OCI-LY1 (cell line): ENCODE results near the gene KIFC3.

Source experiments
- H2AFZ ChIP-seq: fragments of 200-600 bp; sonication (generic), shearing (Covaris generic); 2 replicates; pipeline ENCODE4 v1.6.0; 2014; ENCODE audit warnings: antibody characterized with exemption, mild to moderate bottlenecking, low read length
- H3F3A ChIP-seq: fragments of 200-600 bp; sonication (generic), shearing (Covaris generic); 2 replicates; pipeline ENCODE4 v1.6.0; 2014; ENCODE audit warnings: mild to moderate bottlenecking, antibody characterized with exemption, low read length, moderate library complexity; ENCODE audit not compliant: insufficient read depth
- H3K27ac ChIP-seq: fragments of 200-600 bp; sonication (generic); 2 replicates; pipeline ENCODE4 v1.5.1; 2014; ENCODE audit warnings: low read length, mixed run types, mild to moderate bottlenecking, low read depth; ENCODE audit not compliant: poor library complexity, severe bottlenecking
- H3K27me3 ChIP-seq: fragments of 200-600 bp; sonication (generic); 2 replicates; pipeline ENCODE4 v1.6.0; 2014; ENCODE audit warnings: antibody characterized with exemption, mild to moderate bottlenecking, low read length, moderate library complexity; ENCODE audit not compliant: insufficient read depth
- H3K36me3 ChIP-seq: fragments of 200-600 bp; sonication (generic); 2 replicates; pipeline ENCODE4 v1.6.1; 2014; ENCODE audit warnings: mild to moderate bottlenecking, antibody characterized with exemption, low read length, moderate library complexity, mixed read lengths; ENCODE audit not compliant: insufficient read depth
- H3K4me1 ChIP-seq: fragments of 200-600 bp; sonication (generic); 2 replicates; pipeline ENCODE4 v1.5.1; 2014; ENCODE audit warnings: mild to moderate bottlenecking, low read length, moderate library complexity; ENCODE audit not compliant: insufficient read depth, severe bottlenecking
- H3K4me2 ChIP-seq: fragments of 200-600 bp; sonication (generic), shearing (Covaris generic); 2 replicates; pipeline ENCODE4 v1.6.1; 2014; ENCODE audit warnings: low read length
- H3K4me3 ChIP-seq: fragments of 200-600 bp; sonication (generic); 2 replicates; pipeline ENCODE4 v1.5.1; 2014; ENCODE audit warnings: low read length, low read depth, mild to moderate bottlenecking, mixed read lengths; ENCODE audit not compliant: poor library complexity, severe bottlenecking
- H3K79me2 ChIP-seq: fragments of 200-600 bp; shearing (Covaris generic); 2 replicates; pipeline ENCODE4 v1.6.1; 2016; ENCODE audit warnings: mixed run types, low read length, mixed read lengths; ENCODE audit not compliant: insufficient read depth
- H3K9ac ChIP-seq: fragments of 200-600 bp; sonication (generic), shearing (Covaris generic); 2 replicates; pipeline ENCODE4 v1.6.1; 2014; ENCODE audit warnings: mild to moderate bottlenecking, low read length, mixed read lengths
- H3K9me2 ChIP-seq: fragments of 200-600 bp; sonication (generic), shearing (Covaris generic); 2 replicates; pipeline ENCODE4 v1.6.1; 2014; ENCODE audit warnings: low read depth, mild to moderate bottlenecking, low read length, mixed read lengths
- H3K9me3 ChIP-seq: fragments of 200-600 bp; shearing (Covaris generic); 2 replicates; pipeline ENCODE4 v1.6.1; 2014; ENCODE audit warnings: low read length, mixed read lengths
- H4K20me1 ChIP-seq: fragments of 200-600 bp; sonication (generic), shearing (Covaris generic); 2 replicates; pipeline ENCODE4 v1.6.0; 2016; ENCODE audit warnings: mild to moderate bottlenecking, low read length; ENCODE audit not compliant: insufficient read depth
- CTCF ChIP-seq: fragments of 200-600 bp; sonication (generic), shearing (Covaris generic); IDR thresholded peaks from 2 replicates; pipeline ENCODE4 v1.5.1; 2017; ENCODE audit warnings: mild to moderate bottlenecking, antibody characterized with exemption, low read length, moderate library complexity, mixed read lengths
- EZH2 ChIP-seq: fragments of 200-600 bp; sonication (generic), shearing (Covaris generic); IDR thresholded peaks from 2 replicates; pipeline ENCODE4 v1.8.0; 2017; ENCODE audit warnings: borderline replicate concordance, mixed run types, mild to moderate bottlenecking, antibody characterized with exemption, low read length, moderate library complexity, mixed read lengths

Gene KIFC3

DNA sequence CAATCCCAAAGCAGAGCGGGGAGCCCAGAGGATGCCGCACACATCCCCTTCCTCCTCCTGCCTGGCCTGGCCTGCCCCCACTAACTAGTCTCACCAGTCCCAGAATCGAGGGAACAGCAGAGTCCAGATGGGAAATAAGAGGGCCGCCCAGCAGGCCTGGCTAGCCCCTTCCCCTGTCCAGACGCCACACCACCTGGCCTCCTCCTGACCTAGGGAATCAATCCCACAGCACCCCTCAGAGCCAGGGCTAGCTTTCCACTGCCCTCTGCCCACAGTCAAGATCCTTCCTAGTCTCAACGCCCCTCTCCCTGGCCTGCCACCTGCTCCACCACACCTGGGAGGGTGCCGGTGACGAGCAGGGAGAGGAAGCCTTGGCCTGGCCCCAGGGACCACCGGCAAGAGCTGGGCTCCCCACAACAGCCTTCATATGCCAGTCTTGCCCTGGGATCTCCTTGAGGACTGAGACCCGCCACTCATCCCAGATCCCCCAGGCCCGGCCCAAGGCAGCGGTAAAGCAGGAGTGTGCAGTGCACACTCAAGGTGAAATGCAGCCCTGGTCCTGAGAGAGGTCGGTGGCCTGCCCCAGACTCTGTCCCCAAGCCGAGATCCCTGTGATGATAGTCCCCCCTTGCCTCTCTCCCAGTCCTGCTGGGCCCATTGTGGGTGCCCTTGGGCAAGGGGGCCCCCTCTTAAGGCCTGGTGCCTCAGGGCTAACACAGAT, 38.8 kb downstream of the KIFC3 start:
- TF ChIP-seq CTCF (no peak), EZH2 (no peak)
- no peaks in the 10 kb centered on the region for H3K79me2 ChIP-seq
- no peaks in the 10 kb centered on the region for H3K9me3 ChIP-seq
- H3K27ac ChIP-seq: no peak overlapping the region
- H3K27me3 ChIP-seq: no peaks in the 10 kb centered on the region
- H2AFZ ChIP-seq: no peak overlapping the region
- no peak overlapping the region for H3K4me2 ChIP-seq
- no peaks in the 10 kb centered on the region for H4K20me1 ChIP-seq
- H3K36me3 ChIP-seq: no peaks in the 10 kb centered on the region; the same call in 1 of the 2 replicates
- no peak overlapping the region for H3K4me3 ChIP-seq
- no peaks in the 10 kb centered on the region for H3K9me2 ChIP-seq
- no peaks in the 10 kb centered on the region for H3F3A ChIP-seq
- no peak overlapping the region for H3K9ac ChIP-seq
- H3K4me1 ChIP-seq: no peaks in the 10 kb centered on the region

DNA sequence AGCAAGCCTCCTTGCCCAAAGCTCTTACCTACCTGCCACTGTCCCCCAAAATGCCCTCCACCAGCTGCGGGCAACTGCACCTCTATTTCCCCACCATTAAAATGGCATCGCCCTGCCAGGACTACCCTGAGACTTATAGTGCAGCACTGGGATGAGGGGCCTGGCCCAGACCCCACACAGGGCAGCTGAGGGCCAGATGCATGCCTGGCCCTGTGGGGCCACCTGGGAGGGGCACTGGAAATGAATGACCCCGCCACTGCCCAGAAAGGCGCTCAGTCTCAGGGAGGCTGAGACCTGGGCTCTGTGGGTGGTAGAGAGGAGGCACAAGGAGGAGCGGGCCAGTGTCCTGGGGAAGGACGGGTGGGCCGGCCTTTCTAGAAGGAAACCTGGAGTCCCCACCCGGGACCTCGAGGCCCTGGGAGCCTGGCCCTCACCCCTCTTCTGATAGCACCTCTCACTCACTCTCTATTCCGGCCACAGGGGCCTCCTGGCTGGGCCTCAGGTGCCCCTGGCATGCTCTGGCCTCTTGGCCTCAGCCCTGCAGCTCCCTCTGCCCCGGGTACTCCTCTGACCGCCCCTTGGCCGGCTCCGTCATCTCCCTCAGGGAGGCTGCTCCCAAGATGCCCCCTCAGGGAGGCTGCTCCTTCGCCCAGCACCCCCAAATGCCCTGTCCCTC, 39.8 kb downstream of the KIFC3 start:
- H3K9me3 ChIP-seq: no peaks in the 10 kb centered on the region
- no peaks in the 10 kb centered on the region for H3K9me2 ChIP-seq
- no peak overlapping the region for H3K27ac ChIP-seq
- no peak overlapping the region for H3K4me2 ChIP-seq
- H3K9ac ChIP-seq: no peak overlapping the region
- no peak for TF ChIP-seq CTCF
- no peak for TF ChIP-seq EZH2
- no peaks in the 10 kb centered on the region for H3K4me1 ChIP-seq
- no peak overlapping the region for H2AFZ ChIP-seq
- no peaks in the 10 kb centered on the region for H3F3A ChIP-seq
- H3K79me2 ChIP-seq: no peaks in the 10 kb centered on the region
- H3K27me3 ChIP-seq: no peaks in the 10 kb centered on the region
- H3K36me3 ChIP-seq: no peaks in the 10 kb centered on the region; the same call in 1 of the 2 replicates
- H4K20me1 ChIP-seq: no peaks in the 10 kb centered on the region
- no peak overlapping the region for H3K4me3 ChIP-seq

DNA sequence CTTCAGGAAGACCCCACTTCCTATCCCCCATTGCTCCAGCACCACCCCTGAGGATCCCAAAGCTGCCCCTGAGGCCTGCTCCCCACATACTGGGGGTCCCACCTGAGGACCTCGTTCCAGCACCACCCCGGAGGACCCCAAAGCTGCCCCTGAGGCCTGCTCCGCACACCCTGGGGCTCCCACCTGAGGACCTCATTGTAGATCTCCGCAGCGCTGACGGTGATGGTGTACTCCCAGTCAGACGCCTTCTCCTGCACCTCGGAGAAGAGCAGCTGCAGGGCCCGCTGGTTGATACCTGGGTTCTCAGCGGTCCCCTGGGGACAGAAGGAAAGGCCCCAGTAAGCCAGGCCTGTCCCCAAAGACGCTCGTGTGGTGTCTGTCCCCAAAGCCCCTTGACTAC, 40.3 kb downstream of the KIFC3 start:
- H3K9me2 ChIP-seq: no peaks in the 10 kb centered on the region
- H3K36me3 ChIP-seq: no peaks in the 10 kb centered on the region; the same call in 1 of the 2 replicates
- H3K27ac ChIP-seq: no peak overlapping the region
- H3K27me3 ChIP-seq: no peaks in the 10 kb centered on the region
- no peak overlapping the region for H2AFZ ChIP-seq
- H3K4me3 ChIP-seq: no peak overlapping the region
- H3K9ac ChIP-seq: no peak overlapping the region
- H3K9me3 ChIP-seq: no peaks in the 10 kb centered on the region
- no peaks in the 10 kb centered on the region for H3K4me1 ChIP-seq
- no peaks in the 10 kb centered on the region for H3F3A ChIP-seq
- TF ChIP-seq EZH2: no peak
- no peak for TF ChIP-seq CTCF
- H3K79me2 ChIP-seq: no peaks in the 10 kb centered on the region
- no peak overlapping the region for H3K4me2 ChIP-seq
- H4K20me1 ChIP-seq: no peaks in the 10 kb centered on the region
